T47D (cell line): ENCODE measurements around the gene GPC6.
"Not testable (repeated sequence)": the region's sequence is repeated elsewhere in the genome, so short reads cannot be mapped to it uniquely, and the experiment has no call there.

Source experiments
- DNase-seq, 2 experiments: peaks; one replicate each; pipeline versions ENCODE4 v3.0.0 to v3.0.0-alpha.2; 2011 to 2012; ENCODE audit warnings: low read depth in 1 of 2, low spot score in 1 of 2
- JUND ChIP-seq: IDR thresholded peaks from 2 replicates; pipeline ENCODE4 v1.6.1; 2012; ENCODE audit warnings: low read depth
- in situ Hi-C: cut with HindIII; loops from 2 replicates; pipeline ENCODE4 v1.10.0; 2016; ENCODE audit warnings: low sequenced_read_pairs, low pct_unique_long_range_greater_than_20kb

GPC6 gene

DNA sequence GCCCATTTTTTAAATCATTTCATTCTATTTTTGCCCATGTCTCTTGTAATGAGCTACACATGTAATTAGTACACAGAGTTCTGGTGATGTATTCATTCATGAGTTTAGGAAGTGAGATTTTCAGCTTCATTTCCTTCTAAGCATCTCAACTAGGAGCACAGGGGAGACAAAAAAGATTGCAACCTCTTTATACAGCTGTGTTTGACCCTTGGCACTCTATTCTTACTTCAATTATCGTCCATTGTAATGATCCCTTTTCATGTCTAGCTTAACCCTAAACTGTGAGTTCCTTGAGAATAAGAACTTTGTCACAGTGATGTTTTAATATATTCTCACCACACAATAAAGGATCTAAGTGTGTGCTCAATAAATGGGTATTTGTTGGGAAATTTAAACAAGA is 67.1 kb downstream of the GPC6 start:
- DNase-seq: no peak
- in situ Hi-C loops: no loop called here
- no peak for TF ChIP-seq JUND

DNA sequence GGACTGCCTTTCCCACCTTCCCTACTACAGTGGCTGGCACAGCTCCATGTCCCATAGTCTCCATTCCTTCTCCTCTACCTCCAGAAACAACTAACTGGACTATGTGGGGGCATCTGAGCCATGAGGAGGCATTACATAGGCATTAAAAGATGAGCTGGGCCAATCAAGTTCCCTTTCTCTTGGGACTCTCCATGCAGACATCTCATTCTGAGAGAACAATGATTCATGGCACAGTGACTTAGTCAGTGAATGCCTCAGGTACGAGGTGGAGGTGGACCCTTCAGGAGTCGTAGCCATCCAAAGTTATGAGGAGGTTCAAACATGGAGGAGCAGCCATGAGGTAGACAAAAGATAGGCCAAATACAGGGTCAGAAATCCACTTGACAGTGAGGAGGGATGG is 70.0 kb downstream of the GPC6 start:
- DNase-seq: no peak
- TF ChIP-seq JUND: no peak
- in situ Hi-C loops: no loop called here

GRCh38 chr13:93298713-93299112 is 72.1 kb downstream of the GPC6 start:
- no peak for TF ChIP-seq JUND
- DNase-seq: no peak
- in situ Hi-C loops: no loop called here

GRCh38 chr13:93304134-93304533 is 77.5 kb downstream of the GPC6 start:
- no peak for TF ChIP-seq JUND
- DNase-seq: no peak
- in situ Hi-C loops: no loop called here

- TF ChIP-seq JUND: no peak
- no peak for DNase-seq
- in situ Hi-C loops: no loop called here
Observed at GRCh38 chr13:93304868-93305613, 78.4 kb downstream of the GPC6 start.

GRCh38 chr13:93305886-93306285 is 79.3 kb downstream of the GPC6 start:
- DNase-seq: no peak
- no peak for TF ChIP-seq JUND
- in situ Hi-C loops: no loop called here

DNA sequence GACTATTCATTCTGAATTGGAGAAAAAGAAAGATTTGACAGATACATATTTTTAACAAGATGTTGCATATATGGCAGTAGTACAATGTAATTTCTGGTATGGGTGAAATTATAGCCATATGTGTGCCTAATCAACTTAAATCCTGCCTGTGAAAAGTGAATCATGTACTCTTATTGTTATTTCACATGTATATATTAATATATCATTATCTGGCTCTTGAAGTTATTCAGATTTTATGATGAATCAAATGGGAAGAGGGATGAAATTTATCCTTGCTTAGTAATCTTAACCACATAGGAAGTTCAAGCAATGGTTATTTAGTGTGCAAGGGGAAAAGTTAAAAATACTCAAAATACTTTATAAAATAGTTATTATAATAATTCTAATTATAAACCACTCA is 80.5 kb downstream of the GPC6 start:
- in situ Hi-C loops: no loop called here
- TF ChIP-seq JUND: no peak
- DNase-seq: no peak

- TF ChIP-seq JUND: no peak
- no peak for DNase-seq
- in situ Hi-C loops: no loop called here
Observed at GRCh38 chr13:93307651-93308050, 81.0 kb downstream of the GPC6 start.

- no peak for DNase-seq
- in situ Hi-C loops: no loop called here
- TF ChIP-seq JUND: no peak
Observed at GRCh38 chr13:93309886-93310523, 83.4 kb downstream of the GPC6 start.

GRCh38 chr13:93316841-93317240 is 90.2 kb downstream of the GPC6 start:
- in situ Hi-C loops: no loop called here
- no peak for TF ChIP-seq JUND
- DNase-seq: no peak

DNA sequence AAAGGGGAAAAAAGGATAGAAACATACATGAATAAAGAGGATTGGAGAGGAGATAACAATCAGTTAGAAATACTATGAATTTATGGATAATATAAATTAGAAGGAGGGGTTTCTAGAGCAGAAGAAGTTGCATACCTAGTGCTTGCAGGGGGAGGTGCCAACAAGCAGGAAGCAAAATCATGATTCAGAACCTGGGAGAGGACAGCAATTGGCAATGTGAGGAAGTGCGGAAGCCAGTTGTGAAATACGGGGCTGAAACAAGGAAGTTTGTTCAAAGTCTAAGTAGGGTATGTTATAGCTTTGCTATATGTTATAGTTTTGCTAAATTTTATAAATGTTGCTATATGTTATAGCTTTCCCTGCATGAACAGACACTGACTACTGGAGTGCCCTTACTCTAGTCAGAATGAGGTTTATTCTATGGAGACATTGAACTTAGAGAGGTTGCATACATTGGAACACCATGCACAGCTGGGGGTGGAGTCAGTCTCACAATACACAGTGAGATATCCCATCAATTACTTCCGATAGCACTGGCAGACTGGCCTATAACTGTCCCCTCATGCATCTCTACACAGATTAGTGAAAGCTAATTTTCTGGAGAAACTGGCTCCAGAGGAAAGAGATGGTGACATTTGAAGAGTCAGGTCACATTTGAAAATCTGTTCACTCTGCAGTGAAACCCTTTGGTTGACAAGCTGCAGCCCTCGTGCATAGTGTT is 92.1 kb downstream of the GPC6 start:
- TF ChIP-seq JUND: no peak
- DNase-seq: peak in 1 of 2 experiments; percentile 45
- in situ Hi-C loops: no loop called here

- no peak for TF ChIP-seq JUND
- DNase-seq: no peak
- in situ Hi-C loops: no loop called here
Observed at GRCh38 chr13:93320942-93321341, 94.3 kb downstream of the GPC6 start.

GRCh38 chr13:93323880-93324279 is 97.3 kb downstream of the GPC6 start:
- in situ Hi-C loops, DNase-seq: not testable (repeated sequence)
